Measurements from ENCODE around the gene PKIG.
"Not testable (repeated sequence)": the region's sequence is repeated elsewhere in the genome, so short reads cannot be mapped to it uniquely, and the experiment has no call there.

Gene PKIG

DNA sequence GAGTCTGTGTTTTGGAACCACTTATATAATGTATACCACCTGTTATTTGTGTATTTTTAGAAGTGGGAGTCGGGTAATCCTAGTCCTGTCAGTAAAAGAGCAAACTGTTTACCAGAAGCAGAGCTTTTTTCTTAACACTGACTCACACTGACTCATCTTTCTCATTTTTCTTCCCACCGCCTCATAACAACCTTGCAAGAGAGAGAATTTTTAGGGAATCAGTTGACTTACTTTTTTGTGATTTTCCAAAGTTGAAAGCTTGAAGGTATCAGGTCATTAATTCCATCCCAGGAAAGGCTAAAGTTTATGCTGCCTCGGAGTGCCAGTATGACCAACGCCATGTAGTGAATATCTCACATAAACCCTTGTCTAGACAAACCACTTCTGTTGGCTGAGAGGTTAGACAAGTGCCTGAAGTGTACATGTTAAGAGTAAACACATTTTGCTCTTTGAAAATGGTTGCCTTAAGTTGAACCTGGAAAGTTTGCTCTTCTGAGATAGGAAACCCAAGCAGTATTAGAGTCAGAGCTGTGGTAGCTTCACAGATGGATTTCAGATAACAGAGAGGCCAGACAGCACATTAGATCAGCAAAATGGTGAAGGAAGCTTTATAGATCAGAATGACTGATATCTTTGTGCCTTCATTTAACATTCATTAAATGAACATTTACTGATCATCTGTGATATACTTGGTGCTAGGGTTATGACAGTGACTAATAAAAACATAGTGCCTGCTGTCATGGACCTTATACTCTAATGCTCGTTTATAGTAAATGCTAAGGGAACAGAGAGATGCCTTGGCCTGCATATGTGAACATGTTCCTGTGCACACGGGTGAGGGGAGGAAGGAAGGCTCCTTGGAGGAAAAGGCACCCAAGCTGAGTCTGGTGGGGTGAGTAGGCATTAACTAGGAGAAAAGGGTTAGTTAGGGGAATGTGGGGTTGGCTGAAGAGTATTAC, 29.1 kb upstream of the PKIG start:
- TF ChIP-seq, protein P1, sequence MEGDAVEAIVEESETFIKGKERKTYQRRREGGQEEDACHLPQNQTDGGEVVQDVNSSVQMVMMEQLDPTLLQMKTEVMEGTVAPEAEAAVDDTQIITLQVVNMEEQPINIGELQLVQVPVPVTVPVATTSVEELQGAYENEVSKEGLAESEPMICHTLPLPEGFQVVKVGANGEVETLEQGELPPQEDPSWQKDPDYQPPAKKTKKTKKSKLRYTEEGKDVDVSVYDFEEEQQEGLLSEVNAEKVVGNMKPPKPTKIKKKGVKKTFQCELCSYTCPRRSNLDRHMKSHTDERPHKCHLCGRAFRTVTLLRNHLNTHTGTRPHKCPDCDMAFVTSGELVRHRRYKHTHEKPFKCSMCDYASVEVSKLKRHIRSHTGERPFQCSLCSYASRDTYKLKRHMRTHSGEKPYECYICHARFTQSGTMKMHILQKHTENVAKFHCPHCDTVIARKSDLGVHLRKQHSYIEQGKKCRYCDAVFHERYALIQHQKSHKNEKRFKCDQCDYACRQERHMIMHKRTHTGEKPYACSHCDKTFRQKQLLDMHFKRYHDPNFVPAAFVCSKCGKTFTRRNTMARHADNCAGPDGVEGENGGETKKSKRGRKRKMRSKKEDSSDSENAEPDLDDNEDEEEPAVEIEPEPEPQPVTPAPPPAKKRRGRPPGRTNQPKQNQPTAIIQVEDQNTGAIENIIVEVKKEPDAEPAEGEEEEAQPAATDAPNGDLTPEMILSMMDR (IDR thresholded peaks at IDR 0.05): no peak
- peak overlapping the region; percentile 3 for H3K4me3 ChIP-seq
- no peak for DNase-seq (ENCODE audit: low spot score)
- H3K27ac ChIP-seq: peak overlapping the region; percentile 76 to 80

DNA sequence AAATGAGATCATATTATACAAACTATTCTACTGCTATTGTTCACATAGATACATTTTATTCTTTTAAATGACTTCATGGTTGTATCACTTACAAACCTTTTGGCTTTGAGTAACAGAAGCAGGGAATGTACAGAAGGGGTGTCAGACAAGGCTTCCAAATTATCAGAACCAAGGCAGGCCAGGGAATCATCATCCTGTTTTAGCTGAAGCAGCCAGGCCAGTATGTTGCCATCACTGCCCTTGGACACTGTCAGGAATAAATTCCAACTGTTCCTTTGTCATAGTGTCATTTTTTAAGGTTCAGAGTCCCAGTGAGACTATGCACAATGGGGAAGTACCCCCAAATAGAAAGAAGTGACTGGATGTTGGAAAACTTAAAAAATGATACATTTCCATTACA, 23.1 kb upstream of the PKIG start:
- no peak for DNase-seq (ENCODE audit: low spot score)
- TF ChIP-seq, protein P1 (IDR thresholded peaks at IDR 0.05): no peak

DNA sequence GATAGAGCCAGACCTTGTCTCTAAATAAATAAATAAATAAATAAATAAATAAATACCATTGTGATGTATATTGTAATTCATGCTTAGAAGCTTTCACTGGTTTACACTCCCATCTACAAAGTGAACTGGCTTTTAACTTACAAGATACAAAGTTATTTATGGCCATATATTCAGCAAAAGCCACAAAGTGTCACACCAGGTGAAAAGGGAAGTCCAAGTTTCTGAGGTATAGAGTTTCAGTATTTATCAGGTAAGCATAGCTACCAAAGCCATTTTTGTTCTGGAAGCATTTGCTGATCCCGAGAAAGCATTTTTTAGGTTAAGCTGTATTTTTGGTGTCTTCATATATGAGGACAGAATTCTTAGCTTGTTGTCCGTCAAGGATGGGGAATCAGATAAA, 22.1 kb upstream of the PKIG start:
- Histone ChIP-seq H3K27ac (no peak overlapping the region), H3K4me3 (no peak overlapping the region)
- DNase-seq (ENCODE audit: low spot score): no peak
- TF ChIP-seq, protein P1 (IDR thresholded peaks at IDR 0.05): no peak

More for the DNA sequence above, 23.1 kb upstream of the PKIG start:
- Histone ChIP-seq H3K4me3 (no peak overlapping the region), H3K27ac (no peak overlapping the region)

DNA sequence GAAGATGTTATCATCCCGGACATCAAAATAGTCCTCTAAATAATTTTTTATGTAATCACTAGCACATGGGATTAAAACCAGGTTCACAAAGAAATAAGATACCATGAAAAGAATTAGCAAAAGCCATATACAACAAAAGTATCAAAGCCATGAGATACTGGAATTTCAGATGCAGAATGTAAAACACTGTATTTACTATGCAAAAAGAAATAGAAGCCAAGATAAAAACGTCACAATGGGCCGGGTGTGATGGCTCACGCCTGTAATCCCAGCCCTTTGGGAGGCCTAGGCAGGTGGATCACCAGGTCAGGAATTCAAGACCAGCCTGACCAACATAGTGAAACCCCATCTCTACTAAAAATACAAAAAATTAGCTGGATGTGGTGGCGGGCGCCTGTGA, 21.6 kb upstream of the PKIG start:
- H3K4me3 ChIP-seq; H3K27ac ChIP-seq; DNase-seq (ENCODE audit: low spot score): not testable (repeated sequence)

DNA sequence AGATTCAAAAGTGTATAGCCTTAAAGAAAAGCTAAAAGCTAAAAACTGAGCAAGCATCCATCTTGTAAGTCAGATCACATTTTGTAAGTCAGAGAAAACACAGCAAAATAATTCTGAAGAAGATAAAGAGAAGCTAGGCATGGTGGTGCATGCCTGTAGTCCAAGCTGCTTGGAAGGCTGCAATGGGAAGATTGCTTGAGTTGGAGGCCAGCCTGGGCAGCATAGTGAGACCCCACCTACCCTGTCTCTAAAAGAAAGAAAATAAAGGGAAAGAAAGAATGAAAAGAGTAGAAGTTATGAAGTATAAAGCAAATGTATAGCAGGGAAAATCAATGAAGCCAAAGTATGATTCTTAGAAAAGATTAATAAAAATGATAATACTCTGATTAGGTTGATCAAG, 20.5 kb upstream of the PKIG start:
- H3K4me3 ChIP-seq: no peak overlapping the region
- DNase-seq (ENCODE audit: low spot score): no peak
- H3K27ac ChIP-seq: no peak overlapping the region
- TF ChIP-seq, protein P1 (IDR thresholded peaks at IDR 0.05): no peak

DNA sequence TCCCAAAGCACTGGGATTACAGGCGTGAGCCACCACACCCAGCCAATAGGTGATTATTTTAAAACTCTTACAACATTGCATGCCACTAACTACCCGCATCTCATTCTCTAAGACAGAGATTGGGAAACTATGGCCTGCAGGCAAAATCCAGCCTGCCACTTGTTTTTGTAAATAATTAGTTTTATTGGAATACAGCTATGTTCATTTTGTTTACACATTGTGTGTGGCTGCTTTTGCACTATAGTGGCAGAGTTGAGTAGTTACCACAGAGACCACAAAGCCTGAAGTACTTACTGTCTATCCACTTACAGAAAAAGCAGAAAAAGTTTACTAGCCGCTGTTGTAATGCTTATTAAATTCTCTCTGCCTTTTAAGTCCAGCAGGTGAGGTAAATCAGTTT, 16.4 kb upstream of the PKIG start:
- no peak for DNase-seq (ENCODE audit: low spot score)
- TF ChIP-seq, protein P1 (IDR thresholded peaks at IDR 0.05): no peak
- H3K4me3 ChIP-seq: no peak overlapping the region
- H3K27ac ChIP-seq: no peak overlapping the region

DNA sequence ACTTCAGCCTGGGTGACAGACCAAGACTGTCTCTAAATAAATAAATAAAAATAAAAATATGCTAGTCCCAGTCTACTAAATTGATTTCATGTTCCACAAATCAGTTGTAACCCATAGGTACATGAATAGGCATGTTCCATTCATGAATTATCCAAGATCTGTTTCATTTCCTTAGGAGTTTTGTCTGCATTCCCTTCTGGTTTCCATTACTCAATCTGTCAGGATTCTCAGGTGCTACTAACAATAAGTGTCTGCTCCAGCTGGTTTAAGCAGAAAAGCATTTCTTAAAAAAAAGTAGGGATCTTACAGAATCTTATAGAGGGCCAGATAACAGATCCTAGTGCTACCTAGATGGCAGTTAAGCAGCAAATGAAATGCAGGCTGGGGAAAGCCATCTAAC, 15.6 kb upstream of the PKIG start:
- TF ChIP-seq, protein P1 (IDR thresholded peaks at IDR 0.05): no peak
- DNase-seq (ENCODE audit: low spot score): no peak
- Histone ChIP-seq H3K4me3 (no peak overlapping the region), H3K27ac (no peak overlapping the region)

Data from coronary artery (tissue), 2 donors.